ENCODE measurements around the gene COL23A1.

COL23A1 gene

GRCh38 chr5:178577376-178577839 lies 12.8 kb downstream of the COL23A1 start:
- POLR2A ChIA-PET: no interaction called here

More at GRCh38 chr5:178577376-178577839, 12.8 kb downstream of the COL23A1 start:
- TF ChIP-seq ZNF274 (IDR thresholded peaks at IDR 0.05; ENCODE audit: low read length): no peak
- TF ChIP-seq ZNF274 (tag by site-specific recombination; IDR thresholded peaks at IDR 0.05; ENCODE audit: borderline replicate concordance): no peak
- no peak for TF ChIP-seq ZSCAN30 (tag by site-specific recombination; IDR thresholded peaks at IDR 0.05)
- TF ChIP-seq ZNF426 (tag by site-specific recombination; IDR thresholded peaks at IDR 0.05): no peak
- TF ChIP-seq ZNF398 (tag by site-specific recombination; IDR thresholded peaks at IDR 0.05): no peak
- TF ChIP-seq ZNF645 (tag by site-specific recombination; IDR thresholded peaks at IDR 0.05): no peak
- TF ChIP-seq ZNF544 (tag by site-specific recombination; IDR thresholded peaks at IDR 0.05): no peak
- no peak for TF ChIP-seq ELK4 (IDR thresholded peaks at IDR 0.05; ENCODE audit: borderline replicate concordance, low read depth, low read length)
- no peak for TF ChIP-seq SP2 (tag by site-specific recombination; IDR thresholded peaks at IDR 0.05)
- no peak for TF ChIP-seq ZBTB48 (tag by site-specific recombination; IDR thresholded peaks at IDR 0.05)
- TF ChIP-seq ZNF280C (tag by site-specific recombination; IDR thresholded peaks at IDR 0.05): no peak
- no peak for TF ChIP-seq ZSCAN5A (tag by site-specific recombination; IDR thresholded peaks at IDR 0.05)
- no peak for TF ChIP-seq ZNF510 (tag by site-specific recombination; IDR thresholded peaks at IDR 0.05; ENCODE audit: insufficient replicate concordance)
- Histone ChIP-seq H3K36me3 (ENCODE audit: control insufficient read depth in 2 of 2, insufficient read depth in 1 of 2, low read length in 2 of 2) (no peaks in the 10 kb centered on the region), H3K9me3 (ENCODE audit: control insufficient read depth, insufficient read depth, low read depth, low read length) (no peaks in the 10 kb centered on the region), H3K4me1 (ENCODE audit: control insufficient read depth, insufficient read depth, low read length) (no peaks in the 10 kb centered on the region), H3K27ac (ENCODE audit: extremely low read depth, low read depth, low read length) (no peak overlapping the region), H3K4me3 (ENCODE audit: low read depth, low read length) (no peak overlapping the region)
- CTCF ChIA-PET: no interaction called here

Data from HEK293 (cell line).